ENCODE data around the gene CLOCK.

CLOCK gene

GRCh38 chr4:55437823-55438222 lies 108.9 kb downstream of the CLOCK start:
- Histone ChIP-seq H3K4me1 (ENCODE audit: control insufficient read depth, insufficient read depth, low read length) (no peaks in the 10 kb centered on the region), H3K36me3 (ENCODE audit: control insufficient read depth, insufficient read depth, low read length) (peaks cover 17% of the 10 kb centered on the region)

GRCh38 chr4:55437356-55437796 lies 109.3 kb downstream of the CLOCK start:
- peaks cover 17% of the 10 kb centered on the region for H3K36me3 ChIP-seq (ENCODE audit: control insufficient read depth, insufficient read depth, low read length)
- no peak overlapping the region for H3K4me3 ChIP-seq (ENCODE audit: insufficient read depth, low read depth, low read length)
- H3K9me3 ChIP-seq (ENCODE audit: control insufficient read depth, low read length) = no peaks in the 10 kb centered on the region
- H3K4me1 ChIP-seq (ENCODE audit: control insufficient read depth, insufficient read depth, low read length) = no peaks in the 10 kb centered on the region
- WGBS, 2 experiments = 95% methylated on average over 5 of the region's 5 CpGs
- no peaks in the 10 kb centered on the region for H3K27me3 ChIP-seq (ENCODE audit: control insufficient read depth, insufficient read depth, low read length, poor library complexity, severe bottlenecking)
- H3K27ac ChIP-seq (ENCODE audit: insufficient read depth, low read depth, low read length, poor library complexity, severe bottlenecking) = no peak overlapping the region

More at GRCh38 chr4:55437823-55438222, 108.9 kb downstream of the CLOCK start:
- Histone ChIP-seq H3K9me3 (ENCODE audit: control insufficient read depth, low read length) (no peaks in the 10 kb centered on the region), H3K4me3 (ENCODE audit: insufficient read depth, low read depth, low read length) (no peak overlapping the region), H3K27ac (ENCODE audit: insufficient read depth, low read depth, low read length, poor library complexity, severe bottlenecking) (no peak overlapping the region), H3K27me3 (ENCODE audit: control insufficient read depth, insufficient read depth, low read length, poor library complexity, severe bottlenecking) (no peaks in the 10 kb centered on the region)
- 91 to 96% methylated on average over 2 to 3 of the region's 3 CpGs for WGBS, 2 experiments

- no peaks in the 10 kb centered on the region for H3K9me3 ChIP-seq (ENCODE audit: control insufficient read depth, low read length)
- H3K4me1 ChIP-seq (ENCODE audit: control insufficient read depth, insufficient read depth, low read length) = no peaks in the 10 kb centered on the region
- H3K27me3 ChIP-seq (ENCODE audit: control insufficient read depth, insufficient read depth, low read length, poor library complexity, severe bottlenecking) = no peaks in the 10 kb centered on the region
- no peak overlapping the region for H3K27ac ChIP-seq (ENCODE audit: insufficient read depth, low read depth, low read length, poor library complexity, severe bottlenecking)
- no peak overlapping the region for H3K4me3 ChIP-seq (ENCODE audit: insufficient read depth, low read depth, low read length)
- peaks cover 7% of the 10 kb centered on the region for H3K36me3 ChIP-seq (ENCODE audit: control insufficient read depth, insufficient read depth, low read length)
- WGBS, 2 experiments = 80% methylated on average over 3 of the region's 3 CpGs
These were observed 111.4 kb downstream of the CLOCK start for GRCh38 chr4:55435141-55435841.

- no peak overlapping the region for H3K4me3 ChIP-seq (ENCODE audit: insufficient read depth, low read depth, low read length)
- H3K27me3 ChIP-seq (ENCODE audit: control insufficient read depth, insufficient read depth, low read length, poor library complexity, severe bottlenecking) = no peaks in the 10 kb centered on the region
- H3K9me3 ChIP-seq (ENCODE audit: control insufficient read depth, low read length) = no peaks in the 10 kb centered on the region
- peaks cover 4% of the 10 kb centered on the region for H3K36me3 ChIP-seq (ENCODE audit: control insufficient read depth, insufficient read depth, low read length)
- H3K4me1 ChIP-seq (ENCODE audit: control insufficient read depth, insufficient read depth, low read length) = no peaks in the 10 kb centered on the region
- H3K27ac ChIP-seq (ENCODE audit: insufficient read depth, low read depth, low read length, poor library complexity, severe bottlenecking) = no peak overlapping the region
- WGBS, 2 experiments = 73 to 79% methylated on average over 6 of the region's 6 CpGs
These were observed 114.9 kb downstream of the CLOCK start for GRCh38 chr4:55431710-55432336.

- H3K4me1 ChIP-seq (ENCODE audit: control insufficient read depth, insufficient read depth, low read length) = no peaks in the 10 kb centered on the region
- H3K27me3 ChIP-seq (ENCODE audit: control insufficient read depth, insufficient read depth, low read length, poor library complexity, severe bottlenecking) = no peaks in the 10 kb centered on the region
- WGBS, 2 experiments = 91 to 98% methylated on average over 1 to 2 of the region's 3 CpGs
- no peaks in the 10 kb centered on the region for H3K9me3 ChIP-seq (ENCODE audit: control insufficient read depth, low read length)
- no peak overlapping the region for H3K4me3 ChIP-seq (ENCODE audit: insufficient read depth, low read depth, low read length)
- no peak overlapping the region for H3K27ac ChIP-seq (ENCODE audit: insufficient read depth, low read depth, low read length, poor library complexity, severe bottlenecking)
- H3K36me3 ChIP-seq (ENCODE audit: control insufficient read depth, insufficient read depth, low read length) = peaks cover 19% of the 10 kb centered on the region
These were observed 121.9 kb downstream of the CLOCK start for GRCh38 chr4:55424791-55425190.

- H3K4me1 ChIP-seq (ENCODE audit: control insufficient read depth, insufficient read depth, low read length) = no peaks in the 10 kb centered on the region
- no peak overlapping the region for H3K27ac ChIP-seq (ENCODE audit: insufficient read depth, low read depth, low read length, poor library complexity, severe bottlenecking)
- no peaks in the 10 kb centered on the region for H3K27me3 ChIP-seq (ENCODE audit: control insufficient read depth, insufficient read depth, low read length, poor library complexity, severe bottlenecking)
- H3K4me3 ChIP-seq (ENCODE audit: insufficient read depth, low read depth, low read length) = no peak overlapping the region
- H3K36me3 ChIP-seq (ENCODE audit: control insufficient read depth, insufficient read depth, low read length) = peaks cover 19% of the 10 kb centered on the region
- no peaks in the 10 kb centered on the region for H3K9me3 ChIP-seq (ENCODE audit: control insufficient read depth, low read length)
- 94 to 99% methylated on average over 1 to 3 of the region's 3 CpGs for WGBS, 2 experiments
These were observed 130.5 kb downstream of the CLOCK start for GRCh38 chr4:55416176-55416575.

- 96% methylated on average over 6 of the region's 6 CpGs for WGBS, 2 experiments
- Histone ChIP-seq H3K9me3 (ENCODE audit: control insufficient read depth, low read length) (no peaks in the 10 kb centered on the region), H3K36me3 (ENCODE audit: control insufficient read depth, insufficient read depth, low read length) (peaks cover 2% of the 10 kb centered on the region), H3K27ac (ENCODE audit: insufficient read depth, low read depth, low read length, poor library complexity, severe bottlenecking) (no peak overlapping the region), H3K27me3 (ENCODE audit: control insufficient read depth, insufficient read depth, low read length, poor library complexity, severe bottlenecking) (no peaks in the 10 kb centered on the region), H3K4me3 (ENCODE audit: insufficient read depth, low read depth, low read length) (no peak overlapping the region), H3K4me1 (ENCODE audit: control insufficient read depth, insufficient read depth, low read length) (no peaks in the 10 kb centered on the region)
These were observed 135.1 kb downstream of the CLOCK start for GRCh38 chr4:55411621-55412020.

- Histone ChIP-seq H3K9me3 (ENCODE audit: control insufficient read depth, low read length) (no peaks in the 10 kb centered on the region), H3K36me3 (ENCODE audit: control insufficient read depth, insufficient read depth, low read length) (peaks cover 8% of the 10 kb centered on the region), H3K4me1 (ENCODE audit: control insufficient read depth, insufficient read depth, low read length) (no peaks in the 10 kb centered on the region), H3K4me3 (ENCODE audit: insufficient read depth, low read depth, low read length) (no peak overlapping the region), H3K27me3 (ENCODE audit: control insufficient read depth, insufficient read depth, low read length, poor library complexity, severe bottlenecking) (no peaks in the 10 kb centered on the region), H3K27ac (ENCODE audit: insufficient read depth, low read depth, low read length, poor library complexity, severe bottlenecking) (no peak overlapping the region)
- WGBS, 2 experiments = 93 to 95% methylated on average over 6 to 8 of the region's 8 CpGs
These were observed 136.3 kb downstream of the CLOCK start for GRCh38 chr4:55410431-55410830.

GRCh38 chr4:55409468-55410171 lies 137.1 kb downstream of the CLOCK start:
- Histone ChIP-seq H3K4me3 (ENCODE audit: insufficient read depth, low read depth, low read length) (no peak overlapping the region), H3K27me3 (ENCODE audit: control insufficient read depth, insufficient read depth, low read length, poor library complexity, severe bottlenecking) (no peaks in the 10 kb centered on the region), H3K4me1 (ENCODE audit: control insufficient read depth, insufficient read depth, low read length) (no peaks in the 10 kb centered on the region), H3K9me3 (ENCODE audit: control insufficient read depth, low read length) (no peaks in the 10 kb centered on the region), H3K27ac (ENCODE audit: insufficient read depth, low read depth, low read length, poor library complexity, severe bottlenecking) (no peak overlapping the region), H3K36me3 (ENCODE audit: control insufficient read depth, insufficient read depth, low read length) (peaks cover 11% of the 10 kb centered on the region)
- 83% methylated on average over 10 of the region's 10 CpGs for WGBS, 2 experiments

GRCh38 chr4:55407764-55408163 lies 138.9 kb downstream of the CLOCK start:
- Histone ChIP-seq H3K27me3 (ENCODE audit: control insufficient read depth, insufficient read depth, low read length, poor library complexity, severe bottlenecking) (no peaks in the 10 kb centered on the region), H3K4me3 (ENCODE audit: insufficient read depth, low read depth, low read length) (no peak overlapping the region), H3K27ac (ENCODE audit: insufficient read depth, low read depth, low read length, poor library complexity, severe bottlenecking) (no peak overlapping the region), H3K36me3 (ENCODE audit: control insufficient read depth, insufficient read depth, low read length) (peaks cover 17% of the 10 kb centered on the region), H3K9me3 (ENCODE audit: control insufficient read depth, low read length) (no peaks in the 10 kb centered on the region), H3K4me1 (ENCODE audit: control insufficient read depth, insufficient read depth, low read length) (no peaks in the 10 kb centered on the region)
- 94 to 100% methylated on average over 3 of the region's 3 CpGs for WGBS, 2 experiments
